Bone marrow (tissue), 2 donors: ENCODE data around the gene NHP2.
A peak's percentile ranks its signal among the peaks of the same experiment; 100 is the strongest.
"Not testable (repeated sequence)": the region's sequence is repeated elsewhere in the genome, so short reads cannot be mapped to it uniquely, and the experiment has no call there.

Experiments
- DNase-seq, 2 donors: peaks; one replicate each; lab custom pipeline; 2025; lab: John Stamatoyannopoulos, UW

NHP2 gene

GRCh38 chr5:178130576-178131445 lies 22.9 kb downstream of the NHP2 start, which contains the start of gene RMND5B:
TSS of gene RMND5B (plus strand) at chr5:178131014. CDS start at chr5:178138120, 7,106 bp downstream.
- DNase-seq: peak in 1 of 2 donors; percentile 43

DNA sequence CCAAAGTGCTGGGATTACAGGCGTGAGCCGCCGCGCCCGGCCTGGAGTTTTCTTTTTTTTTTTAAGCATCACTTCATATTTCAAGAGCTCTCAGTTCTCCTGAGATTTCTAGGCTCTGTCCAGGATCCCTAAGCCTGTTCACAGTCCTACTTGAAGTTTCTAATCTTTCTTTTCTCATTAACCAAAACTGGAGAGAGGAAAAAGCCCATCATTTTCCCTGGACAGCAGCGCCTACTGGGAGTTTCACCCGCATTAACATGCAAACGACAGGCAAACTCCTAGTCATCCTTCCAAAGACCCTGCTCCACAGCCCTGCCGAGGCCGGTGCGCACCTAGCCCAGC lies 23.5 kb downstream of the NHP2 start:
- not testable (repeated sequence) for DNase-seq

GRCh38 chr5:178129296-178129695 lies 24.4 kb downstream of the NHP2 start:
- DNase-seq: no peak

GRCh38 chr5:178127300-178128009 lies 26.2 kb downstream of the NHP2 start:
- not testable (repeated sequence) for DNase-seq

DNA sequence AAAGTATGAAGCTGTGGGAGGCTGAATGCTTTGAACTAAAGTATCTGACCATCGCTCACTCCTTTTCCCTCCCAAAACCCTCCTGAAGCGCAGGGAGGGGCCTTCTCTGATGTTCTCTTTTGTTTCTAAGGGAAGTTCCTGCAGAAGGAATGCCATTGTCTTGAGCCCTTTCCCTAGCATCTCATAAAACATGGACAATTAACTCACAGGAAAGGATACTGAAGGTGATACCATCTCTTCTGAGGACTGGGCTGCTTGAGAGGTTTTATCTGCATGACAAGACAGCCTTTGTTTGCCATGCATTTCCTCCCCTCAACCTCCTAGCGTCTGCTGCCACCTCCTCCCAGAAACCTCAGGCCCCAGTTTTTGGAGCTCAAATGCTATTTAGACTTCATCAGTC lies 27.1 kb downstream of the NHP2 start:
- no peak for DNase-seq

DNA sequence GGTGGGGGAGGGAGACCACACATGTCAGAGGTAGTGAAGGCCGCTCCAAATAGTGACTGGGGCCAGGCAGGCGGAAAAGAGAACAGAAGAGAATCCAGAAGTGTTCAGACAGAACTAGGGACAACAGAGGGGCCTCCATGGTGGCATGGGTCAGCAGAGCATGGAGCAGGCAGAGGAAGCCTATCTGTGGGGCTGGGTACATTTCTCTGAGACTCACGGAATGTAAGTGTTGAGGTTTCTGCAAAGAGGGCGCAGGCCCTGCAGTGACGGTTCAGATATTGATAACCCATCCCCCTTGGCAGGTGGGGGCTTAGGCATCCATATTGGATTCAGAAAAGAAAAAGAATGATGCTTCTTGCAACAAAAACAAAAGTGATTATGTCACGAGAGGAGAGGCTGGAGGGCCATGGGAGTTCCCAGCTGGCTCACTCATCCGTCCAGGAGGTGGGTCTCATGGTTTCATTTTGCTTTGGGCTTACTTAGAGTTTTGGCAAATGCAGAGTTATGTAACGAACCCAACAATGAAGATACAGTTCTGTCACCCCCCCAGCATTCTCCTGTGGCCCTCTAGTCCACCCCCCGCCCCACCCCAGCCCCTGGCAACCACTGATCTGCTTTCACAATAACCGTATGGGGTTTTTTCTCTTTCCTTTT lies 28.3 kb downstream of the NHP2 start:
- no peak for DNase-seq

GRCh38 chr5:178123966-178124925 lies 29.4 kb downstream of the NHP2 start:
- DNase-seq: no peak

DNA sequence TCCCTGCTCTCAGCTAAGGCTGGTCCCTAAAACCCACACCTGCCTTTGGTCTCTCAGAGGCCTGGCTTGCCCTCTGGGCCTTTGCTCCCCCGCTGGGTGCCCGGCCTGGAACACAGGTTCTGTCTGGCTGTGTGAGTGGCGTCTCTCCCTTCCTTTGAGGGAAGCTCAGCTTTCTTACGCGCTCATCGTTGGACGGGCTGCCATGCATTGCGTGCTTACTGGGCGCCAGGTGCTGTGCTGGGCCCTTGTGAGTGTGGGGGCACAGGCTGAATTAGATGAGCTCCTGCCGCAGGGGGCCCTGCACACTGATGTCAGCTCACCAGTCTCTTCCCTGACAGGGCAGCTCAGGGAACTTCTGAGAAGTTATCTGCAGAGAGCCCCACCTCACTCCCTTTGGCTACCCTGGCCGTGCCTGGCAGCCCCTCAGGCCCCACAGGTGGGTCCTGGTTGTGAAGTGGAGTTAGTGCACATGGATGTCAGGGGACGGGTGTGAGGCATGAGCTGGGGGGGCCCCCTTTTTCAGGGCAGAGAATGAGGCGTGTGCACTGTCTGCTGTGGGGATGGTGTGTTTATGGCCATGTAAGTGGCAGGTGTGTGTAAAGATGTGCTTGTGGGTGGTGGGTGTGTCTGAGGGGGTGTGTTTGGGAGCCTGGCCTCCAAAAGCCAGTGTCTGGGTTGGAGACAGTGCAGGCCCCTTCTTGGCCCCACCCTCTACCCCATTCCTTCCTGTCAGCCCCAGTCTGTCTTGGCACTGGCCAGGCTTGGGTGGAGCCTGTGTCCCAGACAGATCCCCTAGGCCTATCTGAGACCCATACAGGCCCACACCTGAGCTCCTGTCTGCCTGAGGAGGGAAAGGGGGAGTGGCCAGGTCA lies 30.4 kb downstream of the NHP2 start:
- no peak for DNase-seq

- no peak for DNase-seq
Measured at GRCh38 chr5:178122346-178122745, 31.3 kb downstream of the NHP2 start.

- no peak for DNase-seq
Measured at GRCh38 chr5:178121391-178122276, 32.1 kb downstream of the NHP2 start.

DNA sequence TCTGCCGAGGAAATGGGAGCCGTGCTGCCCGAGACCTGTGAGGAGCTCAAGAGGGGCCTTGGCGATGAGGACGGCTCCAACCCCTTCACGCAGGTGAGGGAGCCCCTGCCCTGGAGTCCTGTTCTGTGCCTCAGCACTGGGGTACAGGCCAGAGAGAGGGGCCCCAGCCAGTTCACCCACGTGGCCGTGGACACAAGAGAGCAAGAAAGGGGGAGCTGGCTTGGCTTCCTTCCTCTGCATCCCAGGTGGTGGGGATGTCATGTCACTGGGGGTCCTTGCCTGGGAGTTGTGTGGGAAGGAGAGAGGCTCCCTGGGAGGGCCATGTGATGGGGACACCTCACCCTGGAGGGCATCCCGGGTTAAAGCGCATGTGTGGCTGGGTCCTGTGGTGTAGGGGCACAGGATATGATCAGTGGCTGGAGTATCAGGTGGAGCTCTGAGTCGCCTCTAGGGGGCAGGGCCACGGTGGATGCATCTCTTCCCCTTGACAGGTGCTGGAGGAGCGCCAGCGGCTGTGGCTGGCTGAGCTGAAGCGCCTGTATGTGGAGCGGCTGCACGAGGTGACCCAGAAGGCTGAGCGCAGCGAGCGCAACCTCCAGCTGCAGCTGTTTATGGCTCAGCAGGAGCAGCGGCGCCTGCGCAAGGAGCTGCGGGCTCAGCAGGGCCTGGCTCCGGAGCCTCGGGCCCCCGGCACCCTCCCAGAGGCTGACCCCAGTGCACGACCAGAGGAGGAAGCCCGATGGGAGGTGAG lies 32.9 kb downstream of the NHP2 start:
- peak in 1 of 2 donors; percentile 81 for DNase-seq

- DNase-seq: no peak
Measured at GRCh38 chr5:178119915-178120606, 33.6 kb downstream of the NHP2 start.

DNA sequence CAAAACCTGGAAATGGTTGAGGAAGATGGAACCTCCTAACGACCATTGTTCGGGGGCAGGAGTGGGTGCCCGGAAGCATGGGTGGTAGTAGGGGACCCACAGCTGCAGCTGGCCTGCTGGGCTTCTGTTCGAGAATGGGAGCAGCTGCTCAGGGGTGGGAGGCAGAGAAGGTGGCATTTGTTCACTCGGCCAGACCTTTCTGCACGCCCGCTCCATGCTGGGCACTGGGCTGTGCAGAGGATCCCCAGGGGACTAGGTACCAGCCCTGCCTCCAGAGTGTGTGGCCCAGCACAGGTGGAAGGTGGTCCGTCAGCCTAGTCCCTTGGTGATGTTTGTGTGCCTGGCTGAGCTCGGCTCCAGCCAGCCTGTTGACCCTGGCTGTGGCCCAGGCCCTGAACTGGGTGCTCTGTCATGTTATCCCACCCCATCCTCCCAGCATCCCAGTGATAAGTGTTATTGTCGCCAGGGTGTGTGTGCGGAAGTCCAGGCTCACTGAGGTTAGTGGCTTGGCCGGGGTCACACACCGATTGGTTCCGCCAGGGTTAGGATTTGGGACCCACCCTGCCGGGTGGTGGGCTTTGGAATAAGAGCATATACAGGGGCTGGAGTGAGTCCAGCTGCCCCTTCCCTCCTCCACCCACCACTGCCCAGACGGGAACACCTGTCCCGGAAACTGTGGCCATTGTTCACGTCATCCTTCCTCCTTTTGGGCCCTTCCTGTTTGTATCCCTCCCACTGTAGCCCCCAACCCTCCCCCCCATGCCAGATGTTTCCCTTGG lies 35.6 kb downstream of the NHP2 start:
- DNase-seq: no peak

DNA sequence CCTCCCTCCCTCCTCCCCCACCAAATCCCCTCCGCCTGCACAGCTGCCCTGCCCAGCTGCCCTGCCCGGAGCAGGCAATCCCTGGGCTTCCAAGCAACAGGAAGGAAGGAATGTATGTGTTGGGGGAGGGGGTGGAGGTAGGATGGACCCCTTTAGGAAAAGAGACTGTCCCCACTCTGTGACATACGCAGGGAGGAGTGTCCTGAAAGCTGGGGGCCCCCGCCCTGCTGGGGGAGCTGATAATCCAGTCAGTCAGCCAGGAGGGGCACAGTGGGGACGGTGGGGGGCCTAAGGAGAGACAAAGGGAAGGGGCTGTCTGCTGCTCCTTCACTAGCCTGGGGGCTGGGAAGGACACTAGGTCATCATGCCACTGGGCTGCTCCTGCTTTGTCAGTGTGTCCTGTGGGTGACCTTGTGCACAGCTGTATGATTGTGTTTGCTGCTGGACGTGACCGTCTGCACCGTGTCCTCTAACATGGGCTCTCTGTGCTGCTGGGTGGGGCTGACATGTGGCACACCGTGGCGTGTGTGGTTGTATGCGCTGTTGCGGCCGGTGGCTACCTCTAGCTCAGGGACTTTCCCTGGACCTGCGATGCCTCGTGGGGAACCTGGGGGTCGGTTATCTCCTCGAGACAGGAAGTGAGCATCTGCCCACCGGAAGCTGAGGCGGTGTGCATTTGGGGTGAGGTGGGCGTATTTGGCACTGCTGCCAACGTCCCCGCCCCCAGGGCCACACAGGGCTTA lies 37.4 kb downstream of the NHP2 start:
- DNase-seq: no peak

DNA sequence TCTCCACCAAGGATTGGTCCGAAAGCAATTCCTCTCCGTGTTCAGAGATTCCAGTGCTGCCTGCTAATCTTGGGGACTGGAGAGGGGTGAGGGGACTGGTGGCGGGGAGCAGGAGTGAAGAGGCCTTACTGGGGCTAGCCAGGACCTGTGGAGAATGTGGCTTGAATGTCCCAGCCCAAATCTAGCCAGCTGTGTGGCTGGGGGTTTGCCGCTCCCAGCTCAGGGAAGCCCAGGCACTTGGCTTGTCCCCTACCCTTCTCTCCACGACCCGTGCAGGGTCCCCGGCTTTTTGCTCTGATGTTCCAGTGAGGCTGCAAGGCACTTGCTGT lies 37.9 kb downstream of the NHP2 start:
- no peak for DNase-seq

- DNase-seq: no peak
Measured at GRCh38 chr5:178115136-178115813, 38.4 kb downstream of the NHP2 start.
